ENCODE data around the gene XRCC2.

DNA sequence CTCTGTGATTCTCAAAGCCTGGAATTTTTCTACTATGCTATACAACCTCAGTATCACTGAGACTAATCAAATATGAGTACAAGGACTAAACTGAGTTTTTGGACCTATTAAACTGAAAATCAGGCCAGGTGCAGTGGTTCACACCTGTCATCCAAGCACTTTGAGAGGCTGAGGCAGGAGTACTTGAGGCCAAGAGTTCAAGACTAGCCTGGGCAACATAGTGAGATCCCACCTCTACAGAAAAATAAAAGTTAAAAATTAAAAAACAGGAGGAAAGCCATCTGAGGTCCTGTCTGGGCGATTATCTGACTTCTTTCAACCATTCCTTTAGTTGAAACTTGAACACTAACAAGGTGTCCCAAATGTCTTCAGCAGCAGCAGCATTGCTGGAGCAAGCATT lies 7.0 kb downstream of the XRCC2 start:
- TF ChIP-seq, protein P1, sequence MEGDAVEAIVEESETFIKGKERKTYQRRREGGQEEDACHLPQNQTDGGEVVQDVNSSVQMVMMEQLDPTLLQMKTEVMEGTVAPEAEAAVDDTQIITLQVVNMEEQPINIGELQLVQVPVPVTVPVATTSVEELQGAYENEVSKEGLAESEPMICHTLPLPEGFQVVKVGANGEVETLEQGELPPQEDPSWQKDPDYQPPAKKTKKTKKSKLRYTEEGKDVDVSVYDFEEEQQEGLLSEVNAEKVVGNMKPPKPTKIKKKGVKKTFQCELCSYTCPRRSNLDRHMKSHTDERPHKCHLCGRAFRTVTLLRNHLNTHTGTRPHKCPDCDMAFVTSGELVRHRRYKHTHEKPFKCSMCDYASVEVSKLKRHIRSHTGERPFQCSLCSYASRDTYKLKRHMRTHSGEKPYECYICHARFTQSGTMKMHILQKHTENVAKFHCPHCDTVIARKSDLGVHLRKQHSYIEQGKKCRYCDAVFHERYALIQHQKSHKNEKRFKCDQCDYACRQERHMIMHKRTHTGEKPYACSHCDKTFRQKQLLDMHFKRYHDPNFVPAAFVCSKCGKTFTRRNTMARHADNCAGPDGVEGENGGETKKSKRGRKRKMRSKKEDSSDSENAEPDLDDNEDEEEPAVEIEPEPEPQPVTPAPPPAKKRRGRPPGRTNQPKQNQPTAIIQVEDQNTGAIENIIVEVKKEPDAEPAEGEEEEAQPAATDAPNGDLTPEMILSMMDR (IDR thresholded peaks at IDR 0.05 in 8 of 11, conservative IDR thresholded peaks at IDR 0.05 in 3 of 11) = no peak
- no peak for TF ChIP-seq POLR2AphosphoS5 (IDR thresholded peaks at IDR 0.05)
